Measurements from ENCODE around the gene OSTC. TPM values are rescaled to one million over a fixed set of nuclear protein-coding genes. Genes with fewer than 3 reads are reported as not detected.

The OSTC gene
- total RNA-seq, 2 donors from 2014 or later, result 48.8 to 69.7 TPM

- H3K27me3 Mint-ChIP-seq, result no peaks in the 10 kb centered on the region
- H3K9me3 Mint-ChIP-seq, result no peaks in the 10 kb centered on the region
- H3K4me3 Mint-ChIP-seq, result no peak overlapping the region
- no peaks in the 10 kb centered on the region for H3K4me1 Mint-ChIP-seq
- no peaks in the 10 kb centered on the region for H3K36me3 Mint-ChIP-seq (ENCODE audit: low read depth)
- H3K27ac Mint-ChIP-seq, result no peak overlapping the region
- ATAC-seq (replicated peaks), result no peak
These were observed 64.5 kb downstream of the OSTC start for GRCh38 chr4:108714880-108715279.

GRCh38 chr4:108716340-108716739 lies 65.9 kb downstream of the OSTC start:
- Mint-ChIP-seq H3K27me3 (no peaks in the 10 kb centered on the region), H3K4me3 (no peak overlapping the region), H3K27ac (no peak overlapping the region), H3K4me1 (no peaks in the 10 kb centered on the region), H3K36me3 (ENCODE audit: low read depth) (no peaks in the 10 kb centered on the region), H3K9me3 (no peaks in the 10 kb centered on the region)
- no peak for ATAC-seq (replicated peaks)

- Mint-ChIP-seq H3K4me3 (no peak overlapping the region), H3K27me3 (no peaks in the 10 kb centered on the region), H3K9me3 (no peaks in the 10 kb centered on the region), H3K4me1 (no peaks in the 10 kb centered on the region), H3K27ac (no peak overlapping the region), H3K36me3 (ENCODE audit: low read depth) (no peaks in the 10 kb centered on the region)
- ATAC-seq (replicated peaks), result no peak
These were observed 67.0 kb downstream of the OSTC start for GRCh38 chr4:108717386-108717785.

Other genes with a start within 250 kb of the OSTC start
- 1,000 to 10,000 TPM; 1,481 to 2,007 TPM for gene RPL34, start 30.0 kb upstream of the OSTC start, total RNA-seq
- not detected for gene ETNPPL, start 112.5 kb downstream of the OSTC start, total RNA-seq

All from activated T-helper 17 cell treated with anti-CD3 and anti-CD28 coated beads, Interleukin-2, amount 50 U/mL, for 72 hours (primary cell).